GM12878 (cell line): ENCODE measurements around the gene NDUFA13.

Source experiments
- CEBPB ChIP-seq, 2 experiments: fragments of 150-350 bp in 1 of 2; IDR thresholded peaks; 2 replicates each; pipeline ENCODE4 v1.6.1; 2012 to 2014; ENCODE audit warnings: low read depth in 2 of 2, low read length in 2 of 2, borderline replicate concordance in 1 of 2, inconsistent platforms in 1 of 2
- CTCF ChIP-seq, 3 experiments: IDR thresholded peaks in 2 of 3; conservative IDR thresholded peaks in 1 of 3; 2 replicates each; pipeline ENCODE4 v1.5.1; 2011; ENCODE audit warnings: low read depth in 3 of 3, low read length in 3 of 3, mild to moderate bottlenecking in 3 of 3, control low read depth in 2 of 3, moderate library complexity in 2 of 3, inconsistent platforms in 1 of 3, mixed read lengths in 1 of 3; ENCODE audit not compliant: control insufficient read depth in 2 of 3, insufficient read depth in 1 of 3; ENCODE audit errors: extremely low read depth in 1 of 3
- ETV6 ChIP-seq, 2 experiments: fragments of 450-650 bp in 1 of 2; IDR thresholded peaks in 1 of 2; conservative IDR thresholded peaks in 1 of 2; 2 replicates each; pipeline ENCODE4 v1.6.1; 2014; ENCODE audit warnings: antibody characterized with exemption in 1 of 2, borderline replicate concordance in 1 of 2, low read depth in 1 of 2, mild to moderate bottlenecking in 1 of 2, moderate library complexity in 1 of 2
- POLR2AphosphoS5 ChIP-seq: IDR thresholded peaks from 2 replicates; pipeline ENCODE4 v1.6.1; 2011; ENCODE audit warnings: mild to moderate bottlenecking, low read length, inconsistent platforms
- USF2 ChIP-seq: IDR thresholded peaks from 2 replicates; pipeline ENCODE4 v1.6.1; 2011; ENCODE audit warnings: low read depth, low read length, improper control_type of control experiment, borderline replicate concordance

DNA sequence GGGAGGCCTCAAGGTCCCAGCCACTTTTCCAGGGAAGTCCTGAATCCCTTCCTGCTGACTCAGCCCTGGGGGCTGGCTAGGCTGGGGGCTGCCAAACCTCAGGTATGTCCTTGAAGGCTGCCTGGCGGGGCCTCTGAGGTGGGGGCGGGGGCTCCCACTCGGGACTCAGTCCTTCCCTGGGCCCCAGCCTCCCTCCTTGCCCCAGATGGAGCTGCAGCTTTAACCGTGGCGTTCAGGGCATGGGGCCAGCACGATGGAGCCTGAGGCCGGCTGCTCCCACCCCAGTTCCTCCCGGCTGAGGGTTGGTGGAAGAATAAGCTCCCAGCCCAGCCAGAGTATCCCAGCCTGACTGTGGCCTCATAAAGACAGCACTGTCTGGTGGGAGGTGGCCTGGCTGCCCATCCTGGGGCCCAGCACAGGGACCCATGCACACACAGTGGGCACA lies 34.5 kb downstream of the NDUFA13 start:
- TF ChIP-seq POLR2AphosphoS5 (no peak), CEBPB (IDR thresholded peaks at IDR 0.05; ENCODE audit: borderline replicate concordance in 1 of 2, low read depth in 2 of 2, low read length in 2 of 2) (no peak), CTCF (IDR thresholded peaks at IDR 0.05 in 2 of 3, conservative IDR thresholded peaks at IDR 0.05 in 1 of 3; ENCODE audit: control insufficient read depth in 2 of 3, extremely low read depth in 1 of 3, insufficient read depth in 1 of 3, low read depth in 3 of 3, low read length in 3 of 3) (no peak), ETV6 (conservative IDR thresholded peaks at IDR 0.05 in 1 of 2, IDR thresholded peaks at IDR 0.05 in 1 of 2; ENCODE audit: borderline replicate concordance in 1 of 2, low read depth in 1 of 2) (no peak), USF2 (no peak)
